ENCODE measurements around the gene DIABLO.
"Not testable (repeated sequence)": the region's sequence is repeated elsewhere in the genome, so short reads cannot be mapped to it uniquely, and the experiment has no call there.

- TF ChIP-seq CTCF (conservative IDR thresholded peaks at IDR 0.05); EZH2 (IDR thresholded peaks at IDR 0.05; ENCODE audit: low read depth): not testable (repeated sequence)
Measured at GRCh38 chr12:122258462-122258861, 32.6 kb upstream of the DIABLO start.

Measured in PC-9 (cell line).